ENCODE data around the gene CLDN22. TPM values are rescaled to one million over a fixed set of nuclear protein-coding genes. Genes with fewer than 3 reads are reported as not detected.

The CLDN22 gene
- total and polyA plus RNA-seq, 3 donors from 2014 or later: not detected

GRCh38 chr4:183272384-183272783 is 47.7 kb downstream of the CLDN22 start:
- H3K4me3 ChIP-seq: no peak overlapping the region
- H3K27me3 ChIP-seq: no peaks in the 10 kb centered on the region
- TF ChIP-seq CTCF (IDR thresholded peaks at IDR 0.05): no peak
- no peak for TF ChIP-seq POLR2A (IDR thresholded peaks at IDR 0.05)
- H3K9me3 ChIP-seq: no peaks in the 10 kb centered on the region
- 81 to 86% methylated on average over 3 of the region's 3 CpGs for WGBS, 2 donors
- DNase-seq: no peak
- H3K27ac ChIP-seq: no peak overlapping the region
- no peaks in the 10 kb centered on the region for H3K4me1 ChIP-seq
- intact Hi-C loops (cut with DNase I; ENCODE audit: low total_unique reads): no loop called here
- H3K36me3 ChIP-seq (ENCODE audit: low read depth, missing control alignments): no peaks in the 10 kb centered on the region

- Histone ChIP-seq H3K27me3 (no peaks in the 10 kb centered on the region), H3K36me3 (ENCODE audit: low read depth, missing control alignments) (no peaks in the 10 kb centered on the region), H3K4me3 (no peak overlapping the region), H3K9me3 (no peaks in the 10 kb centered on the region), H3K27ac (no peak overlapping the region), H3K4me1 (no peaks in the 10 kb centered on the region)
- TF ChIP-seq POLR2A (IDR thresholded peaks at IDR 0.05): no peak
- no peak for TF ChIP-seq CTCF (IDR thresholded peaks at IDR 0.05)
- 90 to 95% methylated on average over 9 of the region's 9 CpGs for WGBS, 2 donors
- no peak for DNase-seq
- intact Hi-C loops (cut with DNase I; ENCODE audit: low total_unique reads): no loop called here
Measured at GRCh38 chr4:183268556-183268955, 51.5 kb downstream of the CLDN22 start.

Other genes starting within 250 kb of the CLDN22 start
- 10 to 100 TPM; 64.2 to 76.7 TPM for gene WWC2, start 221.0 kb downstream of the CLDN22 start, total RNA-seq
- gene WWC2, start 221.0 kb downstream of the CLDN22 start, polyA plus RNA-seq (ENCODE audit: insufficient read depth, low read depth, low replicate concordance): 34.4 TPM
- gene CLDN24, start 2.1 kb upstream of the CLDN22 start, total RNA-seq: not detected
- gene CLDN24, start 2.1 kb upstream of the CLDN22 start, polyA plus RNA-seq (ENCODE audit: insufficient read depth, low read depth, low replicate concordance): not detected
- 10 to 100 TPM; 37.4 to 38.7 TPM for gene CDKN2AIP, start 124.4 kb upstream of the CLDN22 start, total RNA-seq
- 32.7 TPM for gene CDKN2AIP, start 124.4 kb upstream of the CLDN22 start, polyA plus RNA-seq (ENCODE audit: insufficient read depth, low read depth, low replicate concordance)
- 10 to 100 TPM; 47.2 to 47.3 TPM for gene ING2, start 184.8 kb upstream of the CLDN22 start, total RNA-seq
- 38.0 TPM for gene ING2, start 184.8 kb upstream of the CLDN22 start, polyA plus RNA-seq (ENCODE audit: insufficient read depth, low read depth, low replicate concordance)